Measurements from ENCODE around the gene CACNA1S. TPM values are rescaled to one million over a fixed set of nuclear protein-coding genes. Genes with fewer than 3 reads are reported as not detected.

CACNA1S gene
- polyA plus RNA-seq, 1 of the 3 experiments (the other 2 are of a cell fraction) = not detected

DNA sequence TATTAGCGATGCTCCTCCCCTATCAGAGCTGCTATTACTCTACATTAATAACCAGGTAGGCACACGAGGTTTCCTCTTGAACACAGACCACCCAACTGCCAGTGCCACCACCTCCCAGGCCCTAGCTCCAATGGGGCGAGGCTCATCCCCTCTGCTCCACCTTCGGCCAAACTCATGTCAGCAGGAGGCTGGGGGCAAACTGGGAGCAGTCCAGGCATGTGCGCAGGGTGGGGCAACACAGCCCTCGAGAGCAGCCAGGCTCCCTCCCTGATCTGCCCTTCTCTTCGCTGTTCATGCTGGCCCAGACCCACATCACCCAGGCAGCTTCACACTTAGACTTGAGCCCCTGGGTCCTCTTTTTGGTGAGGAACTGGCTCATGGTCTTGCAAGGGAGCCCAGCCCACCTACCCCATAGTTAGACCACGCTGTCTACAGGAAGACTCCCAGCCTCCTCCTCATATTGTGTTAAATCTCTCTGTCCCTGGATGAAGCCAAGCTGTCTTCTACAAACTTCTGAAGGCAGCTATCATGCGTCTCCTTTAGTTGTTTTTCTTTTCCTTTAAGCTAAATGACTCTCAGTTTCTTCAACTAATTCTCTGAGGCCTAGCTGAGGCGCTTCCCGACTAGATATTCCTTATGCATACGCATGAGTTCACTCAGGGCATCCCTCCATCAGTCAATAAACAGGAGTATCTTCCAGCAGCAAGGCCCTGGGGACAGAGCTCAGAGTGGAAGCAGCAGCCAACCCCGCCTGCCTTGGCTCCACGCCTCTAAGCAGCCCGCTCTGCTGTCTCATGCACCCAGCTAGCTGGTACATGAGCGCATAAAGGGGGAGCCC is 30.0 kb upstream of the CACNA1S start:
- H3K79me2 ChIP-seq (ENCODE audit: insufficient read depth) = no peaks in the 10 kb centered on the region
- H3K36me3 ChIP-seq (replicated peaks in 1 of 2; ENCODE audit: control insufficient read depth in 1 of 2, insufficient read depth in 2 of 2, low read length in 1 of 2) = peaks cover 26 to 82% of the 10 kb centered on the region in 2 experiments
- ChIA-PET CTCF (interaction anchor here (1.0 to 2.5 kb wide), 4 partner anchors 13 to 170 kb away, joined by 3 to 13 read pairs (median 3); no protein-coding TSS in a partner anchor), POLR2A (interaction anchor here (0.9 kb wide), 2 partner anchors 9 to 12 kb away, joined by 3 to 4 read pairs; partner anchors contain the start of gene TMEM9)
- H3K9me2 ChIP-seq = no peaks in the 10 kb centered on the region
- no peaks in the 10 kb centered on the region for H3K27me3 ChIP-seq (ENCODE audit: insufficient read depth)
- peaks cover 12 to 32% of the 10 kb centered on the region in 2 experiments; a peak in 2 of 4 replicates for H3K4me1 ChIP-seq (ENCODE audit: control insufficient read depth in 1 of 2, insufficient read depth in 2 of 2, low read depth in 1 of 2, low read length in 1 of 2)
- H4K20me1 ChIP-seq (ENCODE audit: insufficient read depth) = peaks cover 2% of the 10 kb centered on the region; the same call in 1 of the 2 replicates
- no peaks in the 10 kb centered on the region for H3K9me3 ChIP-seq
- H2AFZ ChIP-seq (ENCODE audit: low read depth) = no peak overlapping the region
- peaks cover 12% of the 10 kb centered on the region for H3F3A ChIP-seq (replicated peaks; ENCODE audit: insufficient read depth)
- DNase-seq = no peak
- no peak overlapping the region for H3K27ac ChIP-seq (ENCODE audit: low read depth in 2 of 2, low read length in 1 of 2)
- no peak overlapping the region for H3K4me3 ChIP-seq (ENCODE audit: low read depth in 2 of 2, low read length in 1 of 2)
- H3K4me2 ChIP-seq = no peak overlapping the region
- TF ChIP-seq MXI1 (IDR thresholded peaks at IDR 0.05; ENCODE audit: low read depth, low read length) (no peak), GABPA (IDR thresholded peaks at IDR 0.05; ENCODE audit: low read depth) (no peak), SIN3A (IDR thresholded peaks at IDR 0.05; ENCODE audit: borderline replicate concordance, low read depth, low read length) (no peak), YY1 (IDR thresholded peaks at IDR 0.05; ENCODE audit: low read depth) (no peak), RAD21 (IDR thresholded peaks at IDR 0.05; ENCODE audit: low read length) (no peak), ELF1 (IDR thresholded peaks at IDR 0.05) (no peak), FOXM1 (IDR thresholded peaks at IDR 0.05; ENCODE audit: low read depth) (no peak), CHD2 (IDR thresholded peaks at IDR 0.05; ENCODE audit: low read length, partially characterized antibody) (no peak), TEAD4 (IDR thresholded peaks at IDR 0.05; ENCODE audit: borderline replicate concordance, insufficient read depth) (no peak), NRF1 (IDR thresholded peaks at IDR 0.05; ENCODE audit: low read depth, low read length) (no peak), POLR2AphosphoS5 (IDR thresholded peaks at IDR 0.05; ENCODE audit: low read depth, low read length) (no peak), JUND (IDR thresholded peaks at IDR 0.05) (no peak), TAF1 (IDR thresholded peaks at IDR 0.05; ENCODE audit: borderline replicate concordance, low read depth, low read length) (no peak), RFX5 (IDR thresholded peaks at IDR 0.05; ENCODE audit: low read length) (no peak), EZH2phosphoT487 (IDR thresholded peaks at IDR 0.05; ENCODE audit: borderline replicate concordance, low read depth) (no peak)
- TF ChIP-seq, protein P1, sequence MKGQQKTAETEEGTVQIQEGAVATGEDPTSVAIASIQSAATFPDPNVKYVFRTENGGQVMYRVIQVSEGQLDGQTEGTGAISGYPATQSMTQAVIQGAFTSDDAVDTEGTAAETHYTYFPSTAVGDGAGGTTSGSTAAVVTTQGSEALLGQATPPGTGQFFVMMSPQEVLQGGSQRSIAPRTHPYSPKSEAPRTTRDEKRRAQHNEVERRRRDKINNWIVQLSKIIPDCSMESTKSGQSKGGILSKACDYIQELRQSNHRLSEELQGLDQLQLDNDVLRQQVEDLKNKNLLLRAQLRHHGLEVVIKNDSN (IDR thresholded peaks at IDR 0.05; ENCODE audit: borderline replicate concordance, low read depth) = no peak
- TF ChIP-seq, protein P2, sequence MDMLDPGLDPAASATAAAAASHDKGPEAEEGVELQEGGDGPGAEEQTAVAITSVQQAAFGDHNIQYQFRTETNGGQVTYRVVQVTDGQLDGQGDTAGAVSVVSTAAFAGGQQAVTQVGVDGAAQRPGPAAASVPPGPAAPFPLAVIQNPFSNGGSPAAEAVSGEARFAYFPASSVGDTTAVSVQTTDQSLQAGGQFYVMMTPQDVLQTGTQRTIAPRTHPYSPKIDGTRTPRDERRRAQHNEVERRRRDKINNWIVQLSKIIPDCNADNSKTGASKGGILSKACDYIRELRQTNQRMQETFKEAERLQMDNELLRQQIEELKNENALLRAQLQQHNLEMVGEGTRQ (IDR thresholded peaks at IDR 0.05; ENCODE audit: borderline replicate concordance, low read depth, low read length) = no peak
- TF ChIP-seq, protein P3, sequence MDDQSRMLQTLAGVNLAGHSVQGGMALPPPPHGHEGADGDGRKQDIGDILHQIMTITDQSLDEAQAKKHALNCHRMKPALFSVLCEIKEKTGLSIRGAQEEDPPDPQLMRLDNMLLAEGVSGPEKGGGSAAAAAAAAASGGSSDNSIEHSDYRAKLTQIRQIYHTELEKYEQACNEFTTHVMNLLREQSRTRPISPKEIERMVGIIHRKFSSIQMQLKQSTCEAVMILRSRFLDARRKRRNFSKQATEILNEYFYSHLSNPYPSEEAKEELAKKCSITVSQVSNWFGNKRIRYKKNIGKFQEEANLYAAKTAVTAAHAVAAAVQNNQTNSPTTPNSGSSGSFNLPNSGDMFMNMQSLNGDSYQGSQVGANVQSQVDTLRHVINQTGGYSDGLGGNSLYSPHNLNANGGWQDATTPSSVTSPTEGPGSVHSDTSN (IDR thresholded peaks at IDR 0.05) = no peak
- TF ChIP-seq, protein P4, sequence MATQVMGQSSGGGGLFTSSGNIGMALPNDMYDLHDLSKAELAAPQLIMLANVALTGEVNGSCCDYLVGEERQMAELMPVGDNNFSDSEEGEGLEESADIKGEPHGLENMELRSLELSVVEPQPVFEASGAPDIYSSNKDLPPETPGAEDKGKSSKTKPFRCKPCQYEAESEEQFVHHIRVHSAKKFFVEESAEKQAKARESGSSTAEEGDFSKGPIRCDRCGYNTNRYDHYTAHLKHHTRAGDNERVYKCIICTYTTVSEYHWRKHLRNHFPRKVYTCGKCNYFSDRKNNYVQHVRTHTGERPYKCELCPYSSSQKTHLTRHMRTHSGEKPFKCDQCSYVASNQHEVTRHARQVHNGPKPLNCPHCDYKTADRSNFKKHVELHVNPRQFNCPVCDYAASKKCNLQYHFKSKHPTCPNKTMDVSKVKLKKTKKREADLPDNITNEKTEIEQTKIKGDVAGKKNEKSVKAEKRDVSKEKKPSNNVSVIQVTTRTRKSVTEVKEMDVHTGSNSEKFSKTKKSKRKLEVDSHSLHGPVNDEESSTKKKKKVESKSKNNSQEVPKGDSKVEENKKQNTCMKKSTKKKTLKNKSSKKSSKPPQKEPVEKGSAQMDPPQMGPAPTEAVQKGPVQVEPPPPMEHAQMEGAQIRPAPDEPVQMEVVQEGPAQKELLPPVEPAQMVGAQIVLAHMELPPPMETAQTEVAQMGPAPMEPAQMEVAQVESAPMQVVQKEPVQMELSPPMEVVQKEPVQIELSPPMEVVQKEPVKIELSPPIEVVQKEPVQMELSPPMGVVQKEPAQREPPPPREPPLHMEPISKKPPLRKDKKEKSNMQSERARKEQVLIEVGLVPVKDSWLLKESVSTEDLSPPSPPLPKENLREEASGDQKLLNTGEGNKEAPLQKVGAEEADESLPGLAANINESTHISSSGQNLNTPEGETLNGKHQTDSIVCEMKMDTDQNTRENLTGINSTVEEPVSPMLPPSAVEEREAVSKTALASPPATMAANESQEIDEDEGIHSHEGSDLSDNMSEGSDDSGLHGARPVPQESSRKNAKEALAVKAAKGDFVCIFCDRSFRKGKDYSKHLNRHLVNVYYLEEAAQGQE (IDR thresholded peaks at IDR 0.05; ENCODE audit: low read depth, low read length) = no peak
- H3K9ac ChIP-seq = no peak overlapping the region
- WGBS (ENCODE audit: low lambda C conversion rate) = 93% methylated on average over 16 of the region's 16 CpGs

Data from SK-N-SH (cell line).